Smooth muscle cell (in vitro differentiated cells): Measurements from ENCODE around the gene TIMM44. TPM values are rescaled to one million over a fixed set of nuclear protein-coding genes. Genes with fewer than 3 reads are reported as not detected.

Experiments used
- DNase-seq: peaks from one replicate; lab custom pipeline; 2025; ENCODE audit not compliant: unreplicated experiment; lab: John Stamatoyannopoulos, UW
- H2AFZ ChIP-seq: fragments of 200-600 bp; sonication (generic); 2 replicates; pipeline ENCODE4 v1.6.0; 2016; ENCODE audit warnings: antibody characterized with exemption, low read depth, mild to moderate bottlenecking
- H3F3A ChIP-seq: fragments of 200-600 bp; sonication (generic); 2 replicates; pipeline ENCODE4 v1.6.0; 2017; ENCODE audit warnings: antibody characterized with exemption, low read depth
- H3K27ac ChIP-seq: fragments of 200-600 bp; sonication (generic); 2 replicates; pipeline ENCODE4 v1.5.1; 2016; ENCODE audit warnings: low read depth, mild to moderate bottlenecking
- H3K27me3 ChIP-seq: fragments of 200-600 bp; sonication (generic); 2 replicates; pipeline ENCODE4 v1.6.1; 2016; ENCODE audit warnings: low read depth, mild to moderate bottlenecking
- H3K36me3 ChIP-seq: fragments of 200-600 bp; sonication (generic); 2 replicates; pipeline ENCODE4 v1.5.1; 2016; ENCODE audit warnings: low read depth
- H3K4me1 ChIP-seq: fragments of 200-600 bp; sonication (generic); 2 replicates; pipeline ENCODE4 v1.5.1; 2016; ENCODE audit warnings: low read depth
- H3K4me2 ChIP-seq: fragments of 200-600 bp; sonication (generic); 2 replicates; pipeline ENCODE4 v1.6.0; 2016; ENCODE audit warnings: mild to moderate bottlenecking
- H3K4me3 ChIP-seq: fragments of 200-600 bp; sonication (generic); 2 replicates; pipeline ENCODE4 v1.5.1; 2016; ENCODE audit warnings: mild to moderate bottlenecking
- H3K79me2 ChIP-seq: fragments of 200-600 bp; sonication (generic); 2 replicates; pipeline ENCODE4 v1.6.0; 2016; ENCODE audit warnings: low read depth, mild to moderate bottlenecking
- H3K9ac ChIP-seq: fragments of 200-600 bp; sonication (generic); 2 replicates; pipeline ENCODE4 v1.6.0; 2016; ENCODE audit warnings: low read depth
- H3K9me3 ChIP-seq: fragments of 200-600 bp; sonication (generic); replicated peaks from 2 replicates; pipeline ENCODE4 v1.5.1; 2016; ENCODE audit warnings: low read depth
- H4K20me1 ChIP-seq: fragments of 200-600 bp; sonication (generic); 2 replicates; pipeline ENCODE4 v1.6.0; 2016; ENCODE audit warnings: low read depth
- CTCF ChIP-seq: fragments of 200-600 bp; sonication (generic); IDR thresholded peaks from 2 replicates; pipeline ENCODE4 v1.5.1; 2017; ENCODE audit warnings: borderline replicate concordance, mild to moderate bottlenecking, antibody characterized with exemption; ENCODE audit not compliant: insufficient read depth, poor library complexity, severe bottlenecking
- WGBS: methylation state at CpG from one replicate; pipeline ENCODE4 v1.1.7; 2016; ENCODE audit warnings: low lambda C conversion rate; 5-methylcytosine and 5-hydroxymethylcytosine counted together
- polyA plus RNA-seq: library from polyadenylated mRNA; unstranded; fragments of >200 nt; fragmentation: Nextera tagmentation; extraction: Ambion mirVana; gene quantifications from 2 replicates; pipeline ENCODE4 v1.2.1, GENCODE V29; 2016
- total RNA-seq: library from RNA; depleted of rRNA; stranded (reverse); fragments of >200 nt; gene quantifications from 2 replicates; pipeline ENCODE4 v1.2.3, GENCODE V29; 2014

The TIMM44 gene
- total and polyA plus RNA-seq, 2 experiments from 2014 or later, result 21.8 to 25.1 TPM

- TF ChIP-seq CTCF, result no peak
- Histone ChIP-seq H3F3A (peaks cover 10% of the 10 kb centered on the region), H2AFZ (no peak overlapping the region), H3K9me3 (no peaks in the 10 kb centered on the region), H3K4me2 (no peak overlapping the region), H3K27ac (no peak overlapping the region), H4K20me1 (peaks cover 90% of the 10 kb centered on the region), H3K4me1 (no peaks in the 10 kb centered on the region), H3K79me2 (peaks cover 49% of the 10 kb centered on the region), H3K27me3 (no peaks in the 10 kb centered on the region), H3K9ac (no peak overlapping the region), H3K4me3 (no peak overlapping the region), H3K36me3 (no peaks in the 10 kb centered on the region)
- no peak for DNase-seq
- 90% methylated on average over 21 of the region's 21 CpGs for whole genome bisulfite sequencing
Measured at GRCh38 chr19:7982651-7983099, 39.2 kb upstream of the TIMM44 start.

- H3K36me3 ChIP-seq, result no peaks in the 10 kb centered on the region
- no peaks in the 10 kb centered on the region for H3K9me3 ChIP-seq
- no peak overlapping the region for H3K4me3 ChIP-seq
- H3F3A ChIP-seq, result peaks cover 4% of the 10 kb centered on the region
- TF ChIP-seq CTCF, result no peak
- no peak overlapping the region for H3K4me2 ChIP-seq
- no peak for DNase-seq
- 96% methylated on average over 10 of the region's 10 CpGs for WGBS
- peaks cover 43% of the 10 kb centered on the region for H3K79me2 ChIP-seq
- H4K20me1 ChIP-seq, result peaks cover 90% of the 10 kb centered on the region
- H3K27me3 ChIP-seq, result no peaks in the 10 kb centered on the region
- no peaks in the 10 kb centered on the region for H3K4me1 ChIP-seq
- no peak overlapping the region for H2AFZ ChIP-seq
- no peak overlapping the region for H3K9ac ChIP-seq
- no peak overlapping the region for H3K27ac ChIP-seq
Measured at GRCh38 chr19:7982103-7982502, 38.6 kb upstream of the TIMM44 start.

GRCh38 chr19:7981661-7982060, 38.2 kb upstream of the TIMM44 start:
- Histone ChIP-seq H2AFZ (no peak overlapping the region), H3K27ac (no peak overlapping the region), H3K4me2 (no peak overlapping the region), H3K4me3 (no peak overlapping the region), H3F3A (peaks cover 4% of the 10 kb centered on the region), H3K27me3 (no peaks in the 10 kb centered on the region), H3K9ac (no peak overlapping the region), H3K79me2 (peaks cover 43% of the 10 kb centered on the region), H3K9me3 (no peaks in the 10 kb centered on the region), H4K20me1 (peaks cover 90% of the 10 kb centered on the region), H3K4me1 (no peaks in the 10 kb centered on the region), H3K36me3 (no peaks in the 10 kb centered on the region)
- no peak for TF ChIP-seq CTCF
- no peak for DNase-seq
- 98% methylated on average over 7 of the region's 7 CpGs for WGBS

GRCh38 chr19:7981199-7981598, 37.7 kb upstream of the TIMM44 start:
- peaks cover 39% of the 10 kb centered on the region for H3K79me2 ChIP-seq

More at GRCh38 chr19:7981199-7981598, 37.7 kb upstream of the TIMM44 start:
- no peak overlapping the region for H3K9ac ChIP-seq
- H3K9me3 ChIP-seq, result no peaks in the 10 kb centered on the region
- no peaks in the 10 kb centered on the region for H3K4me1 ChIP-seq
- DNase-seq, result no peak
- H3K36me3 ChIP-seq, result no peaks in the 10 kb centered on the region
- no peak overlapping the region for H2AFZ ChIP-seq
- WGBS, result 98% methylated on average over 7 of the region's 7 CpGs
- H3F3A ChIP-seq, result peaks cover under 1% of the 10 kb centered on the region
- no peak overlapping the region for H3K27ac ChIP-seq
- no peak overlapping the region for H3K4me2 ChIP-seq
- peaks cover 89% of the 10 kb centered on the region for H4K20me1 ChIP-seq
- no peak for TF ChIP-seq CTCF
- no peak overlapping the region for H3K4me3 ChIP-seq
- no peaks in the 10 kb centered on the region for H3K27me3 ChIP-seq
